Measurements from ENCODE around the gene FGF5.

Gene FGF5

DNA sequence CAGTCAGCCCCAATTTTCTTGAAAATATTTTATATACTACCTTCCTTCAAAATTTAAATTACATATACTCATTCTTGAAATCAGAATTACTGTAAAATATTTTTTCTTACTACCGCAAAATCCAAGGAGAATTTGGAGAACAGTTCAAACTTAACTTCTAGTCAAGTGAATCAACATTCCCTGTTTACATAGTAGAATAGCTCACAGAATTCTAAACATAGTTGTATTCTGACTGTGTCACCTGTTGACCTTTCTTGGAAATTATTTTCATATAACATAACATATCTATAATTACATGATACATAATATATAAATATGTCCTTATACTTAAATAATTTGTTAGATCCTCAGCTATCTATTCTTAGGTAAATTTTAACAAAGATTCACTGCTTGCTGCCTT lies 31.0 kb upstream of the FGF5 start:
- no peak overlapping the region for H2AFZ ChIP-seq (ENCODE audit: low read depth)
- H4K20me1 ChIP-seq (ENCODE audit: insufficient read depth): no peaks in the 10 kb centered on the region
- H3K27me3 ChIP-seq (ENCODE audit: insufficient read depth, low read depth): no peaks in the 10 kb centered on the region
- no peak overlapping the region for H3K27ac ChIP-seq
- no peak overlapping the region for H3K4me3 ChIP-seq (IDR thresholded peaks at IDR 0.05; ENCODE audit: insufficient read depth, low read depth, low read length)
- TF ChIP-seq CTCF (conservative IDR thresholded peaks at IDR 0.05; ENCODE audit: low read depth, low read length): no peak
- no peaks in the 10 kb centered on the region for H3K4me1 ChIP-seq (ENCODE audit: low read depth, poor library complexity, severe bottlenecking)
- H3K9ac ChIP-seq: no peak overlapping the region
- no peak overlapping the region for H3K4me2 ChIP-seq
- no peaks in the 10 kb centered on the region for H3K36me3 ChIP-seq (ENCODE audit: insufficient read depth)
- H3K79me2 ChIP-seq (ENCODE audit: insufficient read depth, low read depth): no peaks in the 10 kb centered on the region

- Histone ChIP-seq H2AFZ (ENCODE audit: low read depth) (no peak overlapping the region), H3K9ac (no peak overlapping the region), H3K4me1 (ENCODE audit: low read depth, poor library complexity, severe bottlenecking) (no peaks in the 10 kb centered on the region), H3K79me2 (ENCODE audit: insufficient read depth, low read depth) (no peaks in the 10 kb centered on the region), H3K36me3 (ENCODE audit: insufficient read depth) (no peaks in the 10 kb centered on the region), H3K27ac (no peak overlapping the region), H3K4me3 (IDR thresholded peaks at IDR 0.05; ENCODE audit: insufficient read depth, low read depth, low read length) (no peak overlapping the region), H3K27me3 (ENCODE audit: insufficient read depth, low read depth) (no peaks in the 10 kb centered on the region), H4K20me1 (ENCODE audit: insufficient read depth) (no peaks in the 10 kb centered on the region), H3K4me2 (no peak overlapping the region)
- no peak for TF ChIP-seq CTCF (conservative IDR thresholded peaks at IDR 0.05; ENCODE audit: low read depth, low read length)
Observed at GRCh38 chr4:80237992-80238391, 28.5 kb upstream of the FGF5 start.

DNA sequence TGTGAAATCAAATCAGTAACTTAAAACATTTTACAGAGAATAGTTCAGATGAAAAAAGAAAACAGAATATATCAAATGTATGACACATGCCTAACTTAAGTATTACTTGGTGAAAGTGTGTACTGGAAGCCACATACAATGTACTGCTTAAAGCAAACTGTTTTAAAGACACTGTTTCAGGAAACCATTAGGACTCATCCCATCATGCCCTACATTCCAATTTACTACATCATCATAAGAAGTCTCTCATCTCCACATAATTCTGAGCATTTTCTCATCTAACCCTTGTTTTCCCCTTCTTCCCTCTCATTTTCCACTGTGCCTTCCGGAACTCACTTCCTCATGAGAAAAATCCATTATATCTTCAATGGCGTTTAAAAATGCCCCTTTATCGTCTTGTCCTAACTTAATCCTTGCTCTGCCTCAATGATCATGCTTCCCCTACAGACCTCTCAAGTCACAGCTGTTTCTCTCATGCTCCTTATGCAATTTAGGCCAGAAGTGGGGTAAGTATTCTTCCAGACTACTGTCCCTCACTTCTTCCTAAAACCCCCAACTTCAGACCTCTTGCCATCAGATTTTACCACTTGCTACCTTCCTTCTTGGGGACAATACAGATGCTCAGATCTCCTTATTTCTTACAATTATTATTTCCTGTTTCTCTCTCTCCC lies 26.8 kb upstream of the FGF5 start:
- no peak overlapping the region for H3K4me2 ChIP-seq
- no peaks in the 10 kb centered on the region for H3K4me1 ChIP-seq (ENCODE audit: low read depth, poor library complexity, severe bottlenecking)
- no peak for TF ChIP-seq CTCF (conservative IDR thresholded peaks at IDR 0.05; ENCODE audit: low read depth, low read length)
- no peaks in the 10 kb centered on the region for H3K36me3 ChIP-seq (ENCODE audit: insufficient read depth)
- H3K79me2 ChIP-seq (ENCODE audit: insufficient read depth, low read depth): no peaks in the 10 kb centered on the region
- no peak overlapping the region for H3K27ac ChIP-seq
- no peak overlapping the region for H2AFZ ChIP-seq (ENCODE audit: low read depth)
- H4K20me1 ChIP-seq (ENCODE audit: insufficient read depth): no peaks in the 10 kb centered on the region
- no peaks in the 10 kb centered on the region for H3K27me3 ChIP-seq (ENCODE audit: insufficient read depth, low read depth)
- H3K9ac ChIP-seq: no peak overlapping the region
- H3K4me3 ChIP-seq (IDR thresholded peaks at IDR 0.05; ENCODE audit: insufficient read depth, low read depth, low read length): no peak overlapping the region

DNA sequence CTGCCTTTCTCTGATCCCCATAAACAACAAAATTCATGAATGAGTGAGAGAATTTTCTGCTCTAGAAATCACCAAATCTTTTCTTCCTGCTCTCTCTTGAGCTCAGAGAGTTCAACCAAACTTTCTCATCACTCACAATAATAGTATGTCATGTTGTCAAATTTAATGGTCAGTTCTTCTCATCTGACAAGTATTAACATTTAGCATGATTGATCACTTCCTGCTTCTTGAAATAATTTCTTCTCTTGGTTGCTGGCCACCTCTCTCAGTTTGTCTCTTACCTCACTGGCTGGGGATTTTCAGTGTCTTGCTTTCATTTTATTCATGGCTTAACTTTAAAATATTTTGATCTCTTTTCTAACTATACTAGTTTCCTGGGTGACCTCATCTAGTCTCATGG lies 25.5 kb upstream of the FGF5 start:
- TF ChIP-seq CTCF (conservative IDR thresholded peaks at IDR 0.05; ENCODE audit: low read depth, low read length): no peak
- Histone ChIP-seq H2AFZ (ENCODE audit: low read depth) (no peak overlapping the region), H3K27me3 (ENCODE audit: insufficient read depth, low read depth) (no peaks in the 10 kb centered on the region), H3K4me2 (no peak overlapping the region), H3K4me1 (ENCODE audit: low read depth, poor library complexity, severe bottlenecking) (no peaks in the 10 kb centered on the region), H3K4me3 (IDR thresholded peaks at IDR 0.05; ENCODE audit: insufficient read depth, low read depth, low read length) (no peak overlapping the region), H4K20me1 (ENCODE audit: insufficient read depth) (no peaks in the 10 kb centered on the region), H3K36me3 (ENCODE audit: insufficient read depth) (no peaks in the 10 kb centered on the region), H3K9ac (no peak overlapping the region), H3K79me2 (ENCODE audit: insufficient read depth, low read depth) (no peaks in the 10 kb centered on the region), H3K27ac (no peak overlapping the region)

All from KMS-11 (cell line).